Neural cell (in vitro differentiated cells): ENCODE data around the gene SLC4A2. TPM values are rescaled to one million over a fixed set of nuclear protein-coding genes. Genes with fewer than 3 reads are reported as not detected.

Experiments used
- H2AFZ ChIP-seq: fragments of 200-600, 300-800 bp; sonication (generic), shearing (Covaris generic); 2 replicates; pipeline ENCODE4 v1.6.0; 2014; ENCODE audit warnings: low read depth, mild to moderate bottlenecking, antibody characterized with exemption, low read length, moderate library complexity
- H3F3A ChIP-seq: fragments of 200-600 bp; shearing (Covaris generic); 2 replicates; pipeline ENCODE4 v1.6.1; 2016; ENCODE audit warnings: mild to moderate bottlenecking, moderate library complexity, mixed read lengths, antibody characterized with exemption, low read length; ENCODE audit not compliant: insufficient read depth, poor library complexity, severe bottlenecking
- H3K27ac ChIP-seq: fragments of 200-600, 300-800 bp; sonication (generic), shearing (Covaris generic); 2 replicates; pipeline ENCODE4 v1.5.1; 2014; ENCODE audit warnings: mild to moderate bottlenecking, low read length, moderate library complexity
- H3K27me3 ChIP-seq: fragments of 300-800, 200-600 bp; sonication (generic), shearing (Covaris generic); 2 replicates; pipeline ENCODE4 v1.6.0; 2014; ENCODE audit warnings: mild to moderate bottlenecking, low read depth, low read length, moderate library complexity; ENCODE audit not compliant: insufficient read depth
- H3K36me3 ChIP-seq: fragments of 300-800, 200-600 bp; sonication (generic), shearing (Covaris generic); 2 replicates; pipeline ENCODE4 v1.5.1; 2014; ENCODE audit warnings: mild to moderate bottlenecking, antibody characterized with exemption, low read length, moderate library complexity; ENCODE audit not compliant: insufficient read depth
- H3K4me2 ChIP-seq: fragments of 300-800, 200-600 bp; sonication (generic), shearing (Covaris generic); 2 replicates; pipeline ENCODE4 v1.6.0; 2014; ENCODE audit warnings: mild to moderate bottlenecking, low read length
- H3K4me3 ChIP-seq: fragments of 300-800, 200-600 bp; sonication (generic), shearing (Covaris generic); 2 replicates; pipeline ENCODE4 v1.5.1; 2014; ENCODE audit warnings: mild to moderate bottlenecking, low read length, moderate library complexity
- H3K79me2 ChIP-seq: fragments of 200-600 bp; shearing (Covaris generic); replicated peaks from 2 replicates; pipeline ENCODE4 v1.6.0; 2014; ENCODE audit warnings: mild to moderate bottlenecking, low read length, moderate library complexity; ENCODE audit not compliant: insufficient read depth
- H3K9ac ChIP-seq: fragments of 300-800, 200-600 bp; sonication (generic), shearing (Covaris generic); 2 replicates; pipeline ENCODE4 v1.6.1; 2016; ENCODE audit warnings: mild to moderate bottlenecking, low read length, mixed read lengths
- H3K9me2 ChIP-seq: fragments of 200-600 bp; shearing (Covaris generic); 2 replicates; pipeline ENCODE4 v1.6.1; 2016; ENCODE audit warnings: mild to moderate bottlenecking, low read length, mixed read lengths; ENCODE audit not compliant: insufficient read depth
- H3K9me3 ChIP-seq: fragments of 200-600, 300-800 bp; sonication (generic), shearing (Covaris generic); 2 replicates; pipeline ENCODE4 v1.6.1; 2016; ENCODE audit warnings: mild to moderate bottlenecking, mixed run types, low read length, moderate library complexity, mixed read lengths
- H4K20me1 ChIP-seq: fragments of 200-600 bp; shearing (Covaris generic); 2 replicates; pipeline ENCODE4 v1.6.1; 2016; ENCODE audit warnings: mild to moderate bottlenecking, mixed run types; ENCODE audit not compliant: insufficient read depth
- EP300 ChIP-seq: fragments of 450-650 bp; conservative IDR thresholded peaks from 2 replicates; pipeline ENCODE4 v1.6.1; 2014; ENCODE audit warnings: antibody characterized with exemption, mild to moderate bottlenecking, moderate library complexity; ENCODE audit not compliant: poor library complexity, severe bottlenecking
- EZH2 ChIP-seq: fragments of 200-600, 300-800 bp; shearing (Covaris generic), sonication (generic); IDR thresholded peaks from 2 replicates; pipeline ENCODE4 v1.6.1; 2014; ENCODE audit warnings: antibody characterized with exemption, low read length, borderline replicate concordance, mild to moderate bottlenecking; ENCODE audit not compliant: insufficient read depth, poor library complexity, severe bottlenecking
- MXI1 ChIP-seq: fragments of 450-650 bp; conservative IDR thresholded peaks from 2 replicates; pipeline ENCODE4 v1.6.1; 2014; ENCODE audit warnings: antibody characterized with exemption, mild to moderate bottlenecking; ENCODE audit not compliant: poor library complexity, severe bottlenecking
- POLR2AphosphoS5 ChIP-seq: IDR thresholded peaks from 2 replicates; pipeline ENCODE4 v1.6.1; 2012
- RAD21 ChIP-seq: fragments of 450-650 bp; conservative IDR thresholded peaks from 2 replicates; pipeline ENCODE4 v1.6.1; 2014; ENCODE audit warnings: antibody characterized with exemption, mild to moderate bottlenecking, moderate library complexity
- SMC3 ChIP-seq: fragments of 450-650 bp; conservative IDR thresholded peaks from 2 replicates; pipeline ENCODE4 v1.6.1; 2014; ENCODE audit warnings: antibody characterized with exemption, mild to moderate bottlenecking, moderate library complexity; ENCODE audit not compliant: poor library complexity
- TAF1 ChIP-seq: IDR thresholded peaks from 2 replicates; pipeline ENCODE4 v1.6.1; 2012; ENCODE audit warnings: low read depth
- polyA plus RNA-seq: library from polyadenylated mRNA; depleted of rRNA; stranded (reverse); fragments of >200 nt; gene quantifications from 2 replicates; pipeline ENCODE4 v1.2.3, GENCODE V29; 2014
- TF ChIP-seq, protein P1 (sequence below): fragments of 450-650 bp; IDR thresholded peaks from 2 replicates; pipeline ENCODE4 v1.5.1; 2014; ENCODE audit warnings: antibody characterized with exemption, mild to moderate bottlenecking, moderate library complexity; ENCODE audit not compliant: poor library complexity, severe bottlenecking
- TF ChIP-seq, protein P2 (sequence below): IDR thresholded peaks from 2 replicates; pipeline ENCODE4 v1.6.1; 2012; ENCODE audit warnings: borderline replicate concordance

Gene SLC4A2
- polyA plus RNA-seq, 1 donor from 2014 or later: 2.4 TPM

DNA sequence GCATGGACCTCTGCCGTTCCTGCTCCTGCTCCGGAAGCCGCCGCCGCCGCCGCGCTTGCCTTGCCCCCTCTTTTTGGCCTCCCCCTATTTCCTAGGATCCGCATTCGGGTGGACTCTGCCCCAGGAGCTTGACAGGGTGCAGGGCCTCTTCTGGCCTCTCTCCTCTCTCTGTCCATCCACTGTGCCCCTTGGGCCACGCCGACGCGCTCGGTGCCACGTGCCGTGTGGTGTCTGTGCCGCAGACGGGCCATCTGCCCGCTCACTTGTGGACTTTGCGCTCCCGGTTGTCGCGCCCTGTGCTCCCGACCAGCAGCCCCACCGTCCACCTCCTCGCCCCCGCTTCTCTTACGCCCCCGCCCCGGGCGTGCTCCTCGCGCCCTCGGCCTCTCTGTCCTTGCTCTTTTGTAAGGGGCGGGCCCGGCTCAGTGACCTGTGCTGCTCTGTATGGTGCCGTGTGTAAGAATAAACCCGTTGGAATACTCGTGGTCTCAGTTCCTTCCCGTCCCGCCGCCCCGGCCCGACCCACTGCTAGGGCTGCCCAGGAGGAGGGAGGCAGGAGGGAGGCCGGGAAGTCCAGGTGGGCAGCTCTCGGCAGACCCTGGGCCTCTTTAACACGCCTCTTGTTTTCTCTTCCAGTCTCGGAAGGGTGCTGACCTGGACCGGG, 63.9 kb downstream of the SLC4A2 start:
- Histone ChIP-seq H3K27ac (no peak overlapping the region), H3K36me3 (no peaks in the 10 kb centered on the region), H3F3A (peaks cover 4% of the 10 kb centered on the region), H4K20me1 (peaks cover 13% of the 10 kb centered on the region), H3K9me3 (no peaks in the 10 kb centered on the region), H3K4me2 (no peak overlapping the region), H3K4me3 (no peak overlapping the region), H3K9ac (no peak overlapping the region), H3K9me2 (no peaks in the 10 kb centered on the region), H3K27me3 (no peaks in the 10 kb centered on the region), H2AFZ (no peak overlapping the region), H3K79me2 (no peaks in the 10 kb centered on the region)
- no peak for TF ChIP-seq TAF1
- no peak for TF ChIP-seq RAD21
- no peak for TF ChIP-seq MXI1
- TF ChIP-seq POLR2AphosphoS5: no peak
- TF ChIP-seq SMC3: no peak
- TF ChIP-seq EP300: no peak
- TF ChIP-seq, protein P1, sequence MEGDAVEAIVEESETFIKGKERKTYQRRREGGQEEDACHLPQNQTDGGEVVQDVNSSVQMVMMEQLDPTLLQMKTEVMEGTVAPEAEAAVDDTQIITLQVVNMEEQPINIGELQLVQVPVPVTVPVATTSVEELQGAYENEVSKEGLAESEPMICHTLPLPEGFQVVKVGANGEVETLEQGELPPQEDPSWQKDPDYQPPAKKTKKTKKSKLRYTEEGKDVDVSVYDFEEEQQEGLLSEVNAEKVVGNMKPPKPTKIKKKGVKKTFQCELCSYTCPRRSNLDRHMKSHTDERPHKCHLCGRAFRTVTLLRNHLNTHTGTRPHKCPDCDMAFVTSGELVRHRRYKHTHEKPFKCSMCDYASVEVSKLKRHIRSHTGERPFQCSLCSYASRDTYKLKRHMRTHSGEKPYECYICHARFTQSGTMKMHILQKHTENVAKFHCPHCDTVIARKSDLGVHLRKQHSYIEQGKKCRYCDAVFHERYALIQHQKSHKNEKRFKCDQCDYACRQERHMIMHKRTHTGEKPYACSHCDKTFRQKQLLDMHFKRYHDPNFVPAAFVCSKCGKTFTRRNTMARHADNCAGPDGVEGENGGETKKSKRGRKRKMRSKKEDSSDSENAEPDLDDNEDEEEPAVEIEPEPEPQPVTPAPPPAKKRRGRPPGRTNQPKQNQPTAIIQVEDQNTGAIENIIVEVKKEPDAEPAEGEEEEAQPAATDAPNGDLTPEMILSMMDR: no peak

DNA sequence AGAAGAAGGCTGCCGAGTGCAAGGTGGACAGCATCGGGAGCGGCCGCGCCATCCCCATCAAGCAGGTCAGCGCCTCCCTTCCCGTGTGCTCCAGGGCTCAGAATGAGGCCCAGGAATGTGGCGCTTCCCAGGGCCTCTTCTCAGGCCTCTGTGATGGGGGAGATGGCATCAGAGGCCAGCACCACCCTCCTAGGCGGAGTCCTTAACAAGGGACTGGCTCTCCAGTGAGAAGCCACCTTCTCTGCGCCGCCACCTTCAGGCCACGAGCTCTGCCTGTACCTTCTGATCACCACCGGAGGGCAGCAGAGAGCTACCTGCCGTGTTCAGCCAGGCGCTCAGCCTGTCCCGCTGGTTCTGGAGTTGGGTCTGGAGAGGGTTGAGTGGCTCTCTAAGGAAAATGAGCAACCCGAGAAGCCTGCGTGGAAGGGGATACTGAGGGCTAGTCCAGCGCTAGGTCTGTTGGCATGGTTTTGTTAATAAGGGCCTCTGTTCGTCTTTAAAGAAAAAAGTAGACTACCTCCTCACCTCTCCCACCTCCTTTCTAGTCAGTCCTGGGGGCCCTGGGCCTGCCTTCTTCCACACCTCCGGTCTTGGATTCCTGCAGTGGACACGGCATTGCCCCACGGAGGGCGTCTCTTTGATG, 64.6 kb downstream of the SLC4A2 start:
- Histone ChIP-seq H4K20me1 (peaks cover 13% of the 10 kb centered on the region), H3K36me3 (no peaks in the 10 kb centered on the region), H2AFZ (no peak overlapping the region), H3K4me3 (no peak overlapping the region), H3K79me2 (no peaks in the 10 kb centered on the region), H3K4me2 (no peak overlapping the region), H3K27me3 (no peaks in the 10 kb centered on the region), H3F3A (peaks cover 4% of the 10 kb centered on the region), H3K9ac (no peak overlapping the region), H3K27ac (no peak overlapping the region), H3K9me2 (no peaks in the 10 kb centered on the region), H3K9me3 (no peaks in the 10 kb centered on the region)
- peak; percentile 95 for TF ChIP-seq RAD21
- TF ChIP-seq SMC3: peak; percentile 95
- TF ChIP-seq TAF1: no peak
- no peak for TF ChIP-seq POLR2AphosphoS5
- TF ChIP-seq, protein P2, sequence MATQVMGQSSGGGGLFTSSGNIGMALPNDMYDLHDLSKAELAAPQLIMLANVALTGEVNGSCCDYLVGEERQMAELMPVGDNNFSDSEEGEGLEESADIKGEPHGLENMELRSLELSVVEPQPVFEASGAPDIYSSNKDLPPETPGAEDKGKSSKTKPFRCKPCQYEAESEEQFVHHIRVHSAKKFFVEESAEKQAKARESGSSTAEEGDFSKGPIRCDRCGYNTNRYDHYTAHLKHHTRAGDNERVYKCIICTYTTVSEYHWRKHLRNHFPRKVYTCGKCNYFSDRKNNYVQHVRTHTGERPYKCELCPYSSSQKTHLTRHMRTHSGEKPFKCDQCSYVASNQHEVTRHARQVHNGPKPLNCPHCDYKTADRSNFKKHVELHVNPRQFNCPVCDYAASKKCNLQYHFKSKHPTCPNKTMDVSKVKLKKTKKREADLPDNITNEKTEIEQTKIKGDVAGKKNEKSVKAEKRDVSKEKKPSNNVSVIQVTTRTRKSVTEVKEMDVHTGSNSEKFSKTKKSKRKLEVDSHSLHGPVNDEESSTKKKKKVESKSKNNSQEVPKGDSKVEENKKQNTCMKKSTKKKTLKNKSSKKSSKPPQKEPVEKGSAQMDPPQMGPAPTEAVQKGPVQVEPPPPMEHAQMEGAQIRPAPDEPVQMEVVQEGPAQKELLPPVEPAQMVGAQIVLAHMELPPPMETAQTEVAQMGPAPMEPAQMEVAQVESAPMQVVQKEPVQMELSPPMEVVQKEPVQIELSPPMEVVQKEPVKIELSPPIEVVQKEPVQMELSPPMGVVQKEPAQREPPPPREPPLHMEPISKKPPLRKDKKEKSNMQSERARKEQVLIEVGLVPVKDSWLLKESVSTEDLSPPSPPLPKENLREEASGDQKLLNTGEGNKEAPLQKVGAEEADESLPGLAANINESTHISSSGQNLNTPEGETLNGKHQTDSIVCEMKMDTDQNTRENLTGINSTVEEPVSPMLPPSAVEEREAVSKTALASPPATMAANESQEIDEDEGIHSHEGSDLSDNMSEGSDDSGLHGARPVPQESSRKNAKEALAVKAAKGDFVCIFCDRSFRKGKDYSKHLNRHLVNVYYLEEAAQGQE: no peak
- TF ChIP-seq EZH2: no peak
- TF ChIP-seq, protein P1: peak; percentile 99
- TF ChIP-seq EP300: no peak
